LNCAP (cell line): ENCODE measurements around the gene PDE4C.

Experiments used
- CTCF ChIP-seq: fragments of 450-650 bp; IDR thresholded peaks from 2 replicates; pipeline ENCODE4 v1.5.1; 2017; ENCODE audit warnings: mild to moderate bottlenecking

PDE4C gene

DNA sequence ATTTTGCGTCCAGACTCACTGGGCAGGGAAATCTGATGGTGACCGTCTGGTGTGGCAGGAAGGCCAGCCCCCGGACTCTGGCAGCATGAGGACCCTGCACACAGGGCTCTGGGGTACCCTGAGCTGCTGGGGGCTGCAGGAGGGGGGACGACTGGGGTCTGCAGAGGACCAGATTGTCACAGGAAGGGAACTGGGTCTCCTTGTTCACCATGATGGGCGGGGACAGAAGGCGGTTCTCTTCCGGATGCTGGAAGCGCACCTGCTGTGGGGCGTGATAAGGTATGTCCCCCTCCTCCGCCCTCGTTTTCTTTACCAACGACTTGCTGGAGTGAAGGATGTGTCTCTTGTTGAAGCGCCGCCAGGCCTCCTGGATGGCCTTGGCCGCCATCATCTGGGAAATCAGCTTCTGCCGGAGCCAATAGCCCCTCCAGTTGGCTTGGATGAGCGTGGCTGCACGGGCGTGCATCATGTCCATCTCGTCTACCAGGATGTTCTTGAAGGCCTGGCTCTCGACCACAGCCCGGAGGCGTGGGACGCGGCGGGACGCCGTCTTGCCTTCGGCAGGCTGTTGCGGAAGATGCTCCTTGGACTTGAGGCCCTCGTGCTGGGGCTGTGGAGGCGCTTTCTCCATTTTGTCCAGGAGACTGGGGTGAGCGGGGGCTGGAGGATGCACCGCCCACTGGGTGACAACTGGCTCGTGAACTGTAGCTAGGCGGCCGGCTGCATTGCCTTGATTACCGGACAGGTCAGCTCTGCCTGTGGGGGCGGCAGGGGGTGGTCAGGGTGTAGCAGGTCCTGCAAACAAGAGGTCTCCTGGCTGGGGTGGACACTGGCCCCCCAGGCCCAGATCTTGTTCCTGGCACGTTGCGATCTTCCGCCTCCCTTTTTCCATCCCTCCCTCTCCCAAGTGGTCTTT, 40.8 kb upstream of the PDE4C start:
- TF ChIP-seq CTCF: no peak

DNA sequence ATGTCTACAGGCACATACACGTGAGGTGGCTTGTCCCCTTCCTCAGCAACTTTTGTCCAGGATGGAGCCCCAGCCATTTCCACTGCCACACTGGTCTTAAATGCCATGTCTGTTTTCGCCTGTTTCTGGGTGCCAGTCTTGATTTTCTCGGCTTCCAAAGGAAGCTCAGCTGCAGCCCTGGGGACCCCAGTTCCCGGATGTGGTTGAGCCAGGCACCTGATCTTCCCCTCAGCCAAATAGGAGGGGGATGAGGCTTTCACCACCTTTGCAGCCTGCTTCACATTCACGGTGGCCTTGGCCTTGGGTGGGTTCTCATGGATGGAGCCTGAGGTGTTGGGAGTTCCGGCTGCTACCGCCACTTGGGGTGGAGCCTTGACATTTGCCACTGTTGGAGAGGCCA, 39.3 kb upstream of the PDE4C start:
- TF ChIP-seq CTCF: no peak

GRCh38 chr19:18264971-18265540, 38.8 kb upstream of the PDE4C start:
- no peak for TF ChIP-seq CTCF

DNA sequence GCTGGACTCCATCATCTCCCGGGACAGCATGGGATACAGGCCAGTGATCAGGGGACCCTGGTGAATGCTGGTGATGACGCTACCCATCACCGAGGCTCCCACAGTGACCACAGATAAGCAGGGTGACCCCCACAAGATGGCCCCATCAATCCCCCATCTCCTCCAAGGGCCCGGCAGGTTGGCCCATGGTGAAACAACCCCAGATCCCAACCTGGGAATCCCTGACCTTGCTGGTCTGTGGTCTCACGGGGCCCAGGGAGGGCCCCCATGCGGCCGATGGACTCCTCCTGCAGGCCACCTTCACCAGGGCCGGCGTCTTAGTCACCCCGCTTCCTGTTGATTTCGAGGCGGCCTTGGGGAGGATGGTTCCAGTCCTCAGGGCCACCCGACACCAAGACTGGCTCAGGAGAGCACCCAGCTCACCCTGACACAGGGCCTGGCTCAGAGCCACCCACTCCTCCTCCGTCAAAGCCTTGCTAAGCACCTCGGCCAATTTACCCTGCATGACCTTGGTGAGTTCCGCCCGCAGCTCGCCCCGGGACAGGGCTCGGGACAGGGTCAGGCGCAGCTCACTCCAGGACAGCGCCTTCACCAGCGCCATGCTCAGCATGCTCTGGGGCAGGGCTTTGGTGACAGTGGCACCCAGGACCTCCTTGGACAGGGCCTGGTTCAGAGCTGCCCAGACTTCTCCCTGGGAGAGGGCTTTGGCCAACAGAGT, 38.1 kb upstream of the PDE4C start:
- TF ChIP-seq CTCF: no peak

- TF ChIP-seq CTCF: no peak
These were observed 37.3 kb upstream of the PDE4C start for GRCh38 chr19:18263324-18264136.

GRCh38 chr19:18262917-18263316, 36.7 kb upstream of the PDE4C start:
- TF ChIP-seq CTCF: no peak

- no peak for TF ChIP-seq CTCF
These were observed 35.9 kb upstream of the PDE4C start for GRCh38 chr19:18262144-18262543.
